ENCODE data around the gene STX3.

DNA sequence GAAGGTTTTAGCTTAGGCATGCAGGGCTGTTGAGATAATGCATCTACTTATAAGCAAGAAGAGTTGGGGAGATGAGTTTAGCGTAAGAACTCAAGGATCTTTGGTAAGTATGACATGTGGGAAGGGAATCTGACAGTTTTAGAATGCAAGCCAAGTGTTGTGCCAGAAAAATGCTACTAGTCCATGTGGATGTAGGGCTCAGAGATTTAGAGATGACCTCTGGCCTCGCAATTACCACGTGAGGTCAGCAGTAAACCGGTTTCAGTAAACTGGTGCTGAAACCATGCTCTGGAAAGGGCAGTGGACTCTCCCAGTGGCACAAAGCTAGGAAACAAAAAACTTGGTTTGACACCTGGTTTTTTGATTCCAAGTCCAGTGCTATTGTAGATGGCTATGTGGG is 36.5 kb downstream of the STX3 start:
- no peak for TF ChIP-seq CTCF (IDR thresholded peaks at IDR 0.05)
- no peak for TF ChIP-seq EZH2 (IDR thresholded peaks at IDR 0.05; ENCODE audit: borderline replicate concordance, insufficient read depth, low read depth, low read length, poor library complexity, severe bottlenecking)

Data from B cell (primary cell).